Fibroblast of mammary gland (primary cell): ENCODE results near the gene MUC2.

Experiments
- DNase-seq: peaks from one replicate; pipeline ENCODE4 v3.0.0-alpha.2; 2010; ENCODE audit warnings: low read depth
- H3K4me3 ChIP-seq: 2 replicates; pipeline ENCODE4 v1.5.1; 2011; ENCODE audit warnings: low read depth, mild to moderate bottlenecking, low read length, moderate library complexity; ENCODE audit not compliant: control insufficient read depth
- TF ChIP-seq, protein P1 (sequence below): conservative IDR thresholded peaks from 2 replicates; pipeline ENCODE4 v1.5.1; 2011; ENCODE audit warnings: low read depth, low read length, inconsistent platforms; ENCODE audit not compliant: control insufficient read depth, insufficient read depth

MUC2 gene

DNA sequence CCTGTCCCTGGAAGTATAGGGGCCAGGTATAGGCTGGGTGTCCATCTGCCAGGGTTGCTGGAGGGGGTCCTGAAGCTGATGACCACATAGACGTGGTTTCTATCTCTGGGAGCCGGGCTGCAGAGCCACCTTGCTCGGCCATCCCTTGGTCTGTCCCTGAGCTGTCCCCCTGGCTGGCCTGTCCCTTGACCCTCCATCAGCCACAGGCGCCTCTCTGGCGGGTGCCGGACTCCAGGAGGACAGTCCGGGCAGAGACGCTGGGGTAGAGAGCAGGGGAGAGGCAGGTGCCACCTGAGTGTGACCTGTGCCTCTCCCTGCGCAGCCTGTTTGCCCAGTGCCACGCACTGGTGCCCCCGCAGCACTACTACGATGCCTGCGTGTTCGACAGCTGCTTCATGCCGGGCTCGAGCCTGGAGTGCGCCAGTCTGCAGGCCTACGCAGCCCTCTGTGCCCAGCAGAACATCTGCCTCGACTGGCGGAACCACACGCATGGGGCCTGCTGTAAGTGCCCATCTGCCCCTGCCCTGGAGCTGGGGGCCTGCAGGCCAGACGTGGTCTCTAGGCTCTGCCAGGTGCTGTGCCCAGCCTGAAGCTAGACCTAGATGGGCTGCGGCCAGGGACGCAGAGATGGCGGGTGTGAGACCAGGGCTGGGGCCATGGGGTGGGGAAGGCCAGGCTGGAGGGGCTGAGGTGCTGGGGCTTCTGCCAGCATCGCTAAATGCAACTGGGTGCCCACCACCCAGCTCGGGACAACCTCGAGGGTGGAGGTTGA lies 29.9 kb downstream of the MUC2 start:
- no peak overlapping the region for H3K4me3 ChIP-seq
- no peak for DNase-seq
- TF ChIP-seq, protein P1, sequence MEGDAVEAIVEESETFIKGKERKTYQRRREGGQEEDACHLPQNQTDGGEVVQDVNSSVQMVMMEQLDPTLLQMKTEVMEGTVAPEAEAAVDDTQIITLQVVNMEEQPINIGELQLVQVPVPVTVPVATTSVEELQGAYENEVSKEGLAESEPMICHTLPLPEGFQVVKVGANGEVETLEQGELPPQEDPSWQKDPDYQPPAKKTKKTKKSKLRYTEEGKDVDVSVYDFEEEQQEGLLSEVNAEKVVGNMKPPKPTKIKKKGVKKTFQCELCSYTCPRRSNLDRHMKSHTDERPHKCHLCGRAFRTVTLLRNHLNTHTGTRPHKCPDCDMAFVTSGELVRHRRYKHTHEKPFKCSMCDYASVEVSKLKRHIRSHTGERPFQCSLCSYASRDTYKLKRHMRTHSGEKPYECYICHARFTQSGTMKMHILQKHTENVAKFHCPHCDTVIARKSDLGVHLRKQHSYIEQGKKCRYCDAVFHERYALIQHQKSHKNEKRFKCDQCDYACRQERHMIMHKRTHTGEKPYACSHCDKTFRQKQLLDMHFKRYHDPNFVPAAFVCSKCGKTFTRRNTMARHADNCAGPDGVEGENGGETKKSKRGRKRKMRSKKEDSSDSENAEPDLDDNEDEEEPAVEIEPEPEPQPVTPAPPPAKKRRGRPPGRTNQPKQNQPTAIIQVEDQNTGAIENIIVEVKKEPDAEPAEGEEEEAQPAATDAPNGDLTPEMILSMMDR: no peak

GRCh38 chr11:1105183-1105565 lies 30.5 kb downstream of the MUC2 start:
- DNase-seq: no peak
- TF ChIP-seq, protein P1: no peak
- no peak overlapping the region for H3K4me3 ChIP-seq

DNA sequence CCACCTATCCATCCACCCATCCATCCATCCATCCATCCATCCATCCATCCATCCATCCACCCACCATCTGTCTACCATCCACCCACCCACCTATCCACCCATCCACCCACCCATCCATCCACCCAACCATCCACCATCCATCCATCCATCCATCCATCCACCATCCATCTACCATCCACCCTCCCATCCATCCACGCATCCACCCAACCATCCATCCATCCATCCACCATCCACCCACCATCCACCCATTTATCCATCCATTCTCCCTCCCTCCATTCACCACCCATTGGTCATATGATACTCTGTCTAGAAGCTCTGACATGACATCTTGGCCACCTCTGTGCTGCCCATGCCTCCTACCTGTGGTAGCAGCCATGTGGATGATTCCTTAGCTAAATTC lies 31.7 kb downstream of the MUC2 start:
- TF ChIP-seq, protein P1: no peak
- DNase-seq: no peak
- H3K4me3 ChIP-seq: no peak overlapping the region

DNA sequence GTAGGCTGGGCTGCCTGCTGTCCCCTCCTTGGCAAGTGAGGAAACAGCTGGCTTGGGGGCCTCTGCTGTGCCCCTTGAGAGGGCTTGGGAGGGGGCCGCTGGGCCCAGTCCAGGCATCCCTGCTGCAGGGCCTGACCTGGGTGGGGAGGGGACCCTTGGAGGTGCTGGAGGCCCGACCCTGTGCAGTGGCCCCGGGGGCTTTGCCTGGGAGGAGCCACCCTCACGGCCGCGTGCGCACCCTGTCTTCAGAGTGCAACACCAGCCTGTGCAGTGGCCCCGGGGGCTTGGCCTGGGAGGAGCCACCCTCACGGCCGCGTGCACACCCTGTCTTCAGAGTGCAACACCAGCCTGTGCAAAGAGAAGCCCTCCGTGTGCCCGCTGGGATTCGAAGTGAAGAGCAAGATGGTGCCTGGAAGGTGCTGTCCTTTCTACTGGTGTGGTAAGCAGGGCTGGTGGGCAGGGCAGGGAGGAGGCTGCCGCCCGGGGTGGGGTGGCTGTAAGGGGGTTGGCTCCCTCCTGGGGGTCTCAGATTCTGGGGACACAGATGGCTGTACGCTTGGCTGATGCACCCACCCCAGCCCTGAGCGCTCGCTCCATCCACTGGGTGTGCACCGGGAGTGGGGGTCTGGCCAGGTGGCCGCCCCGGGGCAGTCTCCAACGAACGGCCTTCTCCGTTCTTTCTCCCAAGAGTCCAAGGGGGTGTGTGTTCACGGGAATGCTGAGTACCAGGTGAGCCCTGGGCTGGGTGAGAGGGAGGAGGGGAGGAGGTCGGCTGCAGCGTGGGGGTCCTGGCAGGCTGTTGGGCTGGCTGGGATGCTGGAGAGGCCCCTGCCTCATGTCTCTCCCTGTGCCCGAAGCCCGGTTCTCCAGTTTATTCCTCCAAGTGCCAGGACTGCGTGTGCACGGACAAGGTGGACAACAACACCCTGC lies 32.9 kb downstream of the MUC2 start:
- H3K4me3 ChIP-seq: no peak overlapping the region
- no peak for DNase-seq
- TF ChIP-seq, protein P1: no peak

DNA sequence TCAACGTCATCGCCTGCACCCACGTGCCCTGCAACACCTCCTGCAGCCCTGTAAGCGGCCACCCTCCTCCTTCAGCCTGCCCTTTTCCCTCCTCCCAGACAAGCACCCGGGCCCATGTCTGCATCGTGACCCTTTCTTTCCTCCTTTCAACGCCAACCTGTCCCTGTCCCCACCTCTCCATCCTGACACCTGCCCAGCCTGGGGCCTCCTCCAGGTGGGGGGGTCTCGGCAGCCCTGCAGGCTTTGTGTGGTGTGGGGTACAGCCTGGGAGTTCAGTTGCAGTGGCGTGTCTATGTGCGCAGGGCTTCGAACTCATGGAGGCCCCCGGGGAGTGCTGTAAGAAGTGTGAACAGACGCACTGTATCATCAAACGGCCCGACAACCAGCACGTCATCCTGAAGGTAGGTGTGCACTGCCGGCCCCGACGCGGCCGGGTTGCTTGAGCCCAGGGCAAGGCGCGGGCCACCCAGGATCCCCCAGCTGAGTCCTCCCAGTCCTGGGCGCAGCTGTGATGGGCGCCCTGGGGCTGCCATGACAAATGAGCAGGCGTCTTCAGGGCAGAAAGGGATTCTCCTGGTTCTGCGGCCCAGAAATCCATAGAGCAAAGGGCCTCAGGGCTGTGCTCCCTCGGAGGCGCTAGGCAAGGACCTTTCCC lies 33.7 kb downstream of the MUC2 start:
- H3K4me3 ChIP-seq: no peak overlapping the region
- no peak for DNase-seq
- TF ChIP-seq, protein P1: no peak

DNA sequence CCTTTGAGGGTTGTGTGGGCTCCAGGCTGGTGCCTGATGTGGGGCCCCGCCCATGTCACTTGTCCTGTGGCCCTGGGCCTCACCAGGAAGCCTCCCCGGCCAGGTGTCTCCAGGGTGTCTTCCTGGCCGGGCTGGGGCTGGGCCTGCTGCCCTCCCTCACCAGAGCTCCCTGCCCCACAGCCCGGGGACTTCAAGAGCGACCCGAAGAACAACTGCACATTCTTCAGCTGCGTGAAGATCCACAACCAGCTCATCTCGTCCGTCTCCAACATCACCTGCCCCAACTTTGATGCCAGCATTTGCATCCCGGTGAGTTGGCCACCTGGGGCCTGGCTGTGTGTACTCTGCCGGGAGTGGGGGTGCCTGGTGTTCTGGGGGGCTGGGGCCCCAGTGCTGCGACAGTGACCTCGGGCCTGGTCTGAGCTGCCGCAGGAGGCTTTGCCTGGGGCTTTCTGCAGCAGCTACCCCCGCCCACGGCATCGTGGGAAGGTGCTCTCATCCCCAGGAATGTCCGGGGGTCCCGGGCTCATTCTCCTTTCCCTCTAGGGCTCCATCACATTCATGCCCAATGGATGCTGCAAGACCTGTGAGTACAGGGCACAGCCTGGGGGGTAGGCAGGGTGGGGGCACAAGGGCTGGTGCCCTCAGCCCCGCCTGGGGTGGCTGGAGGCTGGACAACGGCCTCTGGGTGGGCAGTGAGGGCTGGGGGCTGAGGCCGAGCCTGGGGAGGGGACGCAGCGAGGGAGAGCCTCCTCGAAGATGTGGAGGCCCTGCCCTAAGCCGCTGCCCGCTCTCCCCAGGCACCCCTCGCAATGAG lies 34.6 kb downstream of the MUC2 start:
- TF ChIP-seq, protein P1: no peak
- no peak overlapping the region for H3K4me3 ChIP-seq
- DNase-seq: no peak
